ENCODE measurements around the gene SLC25A31. TPM values are rescaled to one million over a fixed set of nuclear protein-coding genes. Genes with fewer than 3 reads are reported as not detected.

SLC25A31 gene
- total RNA-seq, 4 donors from 2014 or later: not detected

GRCh38 chr4:127708985-127709384, 21.2 kb upstream of the SLC25A31 start:
- H3K27ac ChIP-seq: no peak overlapping the region
- no peak for TF ChIP-seq POLR2A (IDR thresholded peaks at IDR 0.05)
- no peak for TF ChIP-seq CTCF (IDR thresholded peaks at IDR 0.05)

GRCh38 chr4:127709456-127709855, 20.7 kb upstream of the SLC25A31 start:
- Histone ChIP-seq H3K27ac (no peak overlapping the region), H3K9me3 (no peaks in the 10 kb centered on the region), H3K36me3 (no peaks in the 10 kb centered on the region), H3K27me3 (no peaks in the 10 kb centered on the region), H3K4me1 (no peaks in the 10 kb centered on the region), H3K4me3 (no peak overlapping the region)
- no peak for DNase-seq
- no peak for TF ChIP-seq POLR2A (IDR thresholded peaks at IDR 0.05)
- no peak for TF ChIP-seq CTCF (IDR thresholded peaks at IDR 0.05)

More at GRCh38 chr4:127708985-127709384, 21.2 kb upstream of the SLC25A31 start:
- Histone ChIP-seq H3K4me1 (no peaks in the 10 kb centered on the region), H3K4me3 (no peak overlapping the region), H3K36me3 (no peaks in the 10 kb centered on the region), H3K27me3 (no peaks in the 10 kb centered on the region), H3K9me3 (no peaks in the 10 kb centered on the region)
- no peak for DNase-seq

GRCh38 chr4:127731406-127731805, 1.2 kb downstream of the SLC25A31 start:
- no peak for TF ChIP-seq POLR2A (IDR thresholded peaks at IDR 0.05)
- no peak for TF ChIP-seq CTCF (IDR thresholded peaks at IDR 0.05)
- no peaks in the 10 kb centered on the region for H3K36me3 ChIP-seq
- H3K4me3 ChIP-seq: no peak overlapping the region
- H3K27ac ChIP-seq: no peak overlapping the region
- no peaks in the 10 kb centered on the region for H3K4me1 ChIP-seq
- H3K27me3 ChIP-seq: no peaks in the 10 kb centered on the region
- DNase-seq: no peak
- H3K9me3 ChIP-seq: no peaks in the 10 kb centered on the region

GRCh38 chr4:127732623-127733328, 2.6 kb downstream of the SLC25A31 start:
- DNase-seq: no peak
- Histone ChIP-seq H3K27ac (no peak overlapping the region), H3K4me3 (no peak overlapping the region), H3K4me1 (no peaks in the 10 kb centered on the region), H3K9me3 (no peaks in the 10 kb centered on the region), H3K36me3 (no peaks in the 10 kb centered on the region), H3K27me3 (no peaks in the 10 kb centered on the region)
- no peak for TF ChIP-seq POLR2A (IDR thresholded peaks at IDR 0.05)
- TF ChIP-seq CTCF (IDR thresholded peaks at IDR 0.05): peak in 5 of 6 experiments; percentile 10 to 55 (median 37)

- Histone ChIP-seq H3K27me3 (no peaks in the 10 kb centered on the region), H3K4me3 (no peak overlapping the region), H3K9me3 (no peaks in the 10 kb centered on the region), H3K4me1 (no peaks in the 10 kb centered on the region), H3K36me3 (no peaks in the 10 kb centered on the region), H3K27ac (no peak overlapping the region)
- no peak for TF ChIP-seq CTCF (IDR thresholded peaks at IDR 0.05)
- DNase-seq: no peak
Observed at GRCh38 chr4:127734976-127735375, 4.8 kb downstream of the SLC25A31 start.
